Measurements from ENCODE around the gene ZNF217. TPM values are rescaled to one million over a fixed set of nuclear protein-coding genes. Genes with fewer than 3 reads are reported as not detected.

ZNF217 gene
- polyA plus RNA-seq, 3 donors: 10.5 to 41.5 (median 24.4) TPM

- Histone ChIP-seq H3K79me2 (ENCODE audit: insufficient read depth, low read length) (no peaks in the 10 kb centered on the region), H3K4me2 (replicated peaks; ENCODE audit: extremely low read depth, low read length, poor library complexity, severe bottlenecking) (peak overlapping the region; percentile 75), H3K27ac (ENCODE audit: low read depth in 1 of 2, low read length in 2 of 2) (peak overlapping the region; percentile 80 to 96), H3K9ac (ENCODE audit: insufficient read depth, low read length, poor library complexity, severe bottlenecking) (peak overlapping the region; percentile 61), H3K4me3 (replicated peaks in 1 of 3; ENCODE audit: low read depth in 2 of 3, low read length in 3 of 3) (peak overlapping the region; percentile 24 to 64 (median 41)), H3K4me1 (ENCODE audit: control insufficient read depth in 1 of 2, insufficient read depth in 2 of 2, low read length in 2 of 2) (peaks cover 53 to 74% of the 10 kb centered on the region in 2 donors), H2AFZ (ENCODE audit: insufficient read depth, low read depth, low read length, poor library complexity, severe bottlenecking) (no peak overlapping the region), H3K9me3 (replicated peaks in 1 of 2; ENCODE audit: control insufficient read depth in 1 of 2, insufficient read depth in 1 of 2, low read length in 2 of 2) (no peaks in the 10 kb centered on the region), H3K36me3 (replicated peaks in 1 of 2; ENCODE audit: control insufficient read depth in 1 of 2, insufficient read depth in 2 of 2, low read length in 2 of 2) (no peaks in the 10 kb centered on the region), H3K27me3 (ENCODE audit: control insufficient read depth in 2 of 2, insufficient read depth in 2 of 2, low read length in 2 of 2) (no peaks in the 10 kb centered on the region), H4K20me1 (ENCODE audit: insufficient read depth, low read length) (no peaks in the 10 kb centered on the region)
- H3K4me3 Mint-ChIP-seq: peak overlapping the region; percentile 70 to 83
- H3K27me3 Mint-ChIP-seq (ENCODE audit: low read depth in 3 of 3): peaks cover 0 to 3% (median 2%) of the 10 kb centered on the region in 3 donors
- intact Hi-C loops (cut with micrococcal nuclease): loop anchor here in 1 of 2 donors (1.0 to 10.0 kb wide), 4 partner anchors 10 to 275 kb away; no protein-coding TSS in a partner anchor
- peak; percentile 73 to 90 (median 79) for DNase-seq
- no peaks in the 10 kb centered on the region for H3K36me3 Mint-ChIP-seq
- 73% methylated on average over 6 of the region's 17 CpGs for WGBS (ENCODE audit: insufficient coverage)
- H3K27ac Mint-ChIP-seq: peak overlapping the region; percentile 94 to 98 (median 96)
- H3K4me1 Mint-ChIP-seq: peaks cover 62% of the 10 kb centered on the region
- TF ChIP-seq CTCF (IDR thresholded peaks at IDR 0.05): no peak
- H3K9me3 Mint-ChIP-seq: no peaks in the 10 kb centered on the region
Measured at GRCh38 chr20:53642196-53643030, 48.8 kb upstream of the ZNF217 start.

GRCh38 chr20:53639647-53640440 lies 46.2 kb upstream of the ZNF217 start:
- 92% methylated on average over 4 of the region's 6 CpGs for WGBS (ENCODE audit: insufficient coverage)

More at GRCh38 chr20:53639647-53640440, 46.2 kb upstream of the ZNF217 start:
- no peaks in the 10 kb centered on the region for H3K27me3 ChIP-seq (ENCODE audit: control insufficient read depth in 2 of 2, insufficient read depth in 2 of 2, low read length in 2 of 2)
- H3K4me1 ChIP-seq (ENCODE audit: control insufficient read depth in 1 of 2, insufficient read depth in 2 of 2, low read length in 2 of 2): peaks cover 73 to 83% of the 10 kb centered on the region in 2 donors
- Mint-ChIP-seq H3K4me1 (peaks cover 72% of the 10 kb centered on the region), H3K9me3 (peaks cover 0 to 4% (median 0%) of the 10 kb centered on the region in 7 donors), H3K27ac (peak overlapping the region in 2 of 7 donors; percentile 17 to 44), H3K36me3 (no peaks in the 10 kb centered on the region), H3K27me3 (ENCODE audit: low read depth in 3 of 3) (peaks cover 0 to 5% (median 2%) of the 10 kb centered on the region in 3 donors), H3K4me3 (no peak overlapping the region)
- no peak overlapping the region for H3K4me3 ChIP-seq (replicated peaks in 1 of 3; ENCODE audit: low read depth in 2 of 3, low read length in 3 of 3)
- DNase-seq: no peak
- no peaks in the 10 kb centered on the region for H4K20me1 ChIP-seq (ENCODE audit: insufficient read depth, low read length)
- no peaks in the 10 kb centered on the region for H3K36me3 ChIP-seq (replicated peaks in 1 of 2; ENCODE audit: control insufficient read depth in 1 of 2, insufficient read depth in 2 of 2, low read length in 2 of 2)
- H3K9me3 ChIP-seq (replicated peaks in 1 of 2; ENCODE audit: control insufficient read depth in 1 of 2, insufficient read depth in 1 of 2, low read length in 2 of 2): no peaks in the 10 kb centered on the region
- H3K27ac ChIP-seq (ENCODE audit: low read depth in 1 of 2, low read length in 2 of 2): no peak overlapping the region
- H3K4me2 ChIP-seq (replicated peaks; ENCODE audit: extremely low read depth, low read length, poor library complexity, severe bottlenecking): no peak overlapping the region
- no peaks in the 10 kb centered on the region for H3K79me2 ChIP-seq (ENCODE audit: insufficient read depth, low read length)
- no peak overlapping the region for H3K9ac ChIP-seq (ENCODE audit: insufficient read depth, low read length, poor library complexity, severe bottlenecking)
- intact Hi-C loops (cut with micrococcal nuclease): loop anchor here in 1 of 2 donors (5.0 to 10.0 kb wide), 3 partner anchors 43 to 277 kb away; no protein-coding TSS in a partner anchor
- no peak for TF ChIP-seq CTCF (IDR thresholded peaks at IDR 0.05)
- H2AFZ ChIP-seq (ENCODE audit: insufficient read depth, low read depth, low read length, poor library complexity, severe bottlenecking): no peak overlapping the region

Measured in CD14-positive monocyte (primary cell).